WTC11 (cell line): Measurements from ENCODE around the gene PDIA6.

Experiments
- AFF4 ChIP-seq: sonication (generic); formaldehyde crosslinking; IDR thresholded peaks from 2 replicates; pipeline ENCODE4 v1.8.1; 2023; ENCODE audit warnings: mild to moderate bottlenecking, missing genetic modification reagents, borderline replicate concordance
- ATF6 ChIP-seq: sonication (generic); formaldehyde crosslinking; IDR thresholded peaks from 2 replicates; pipeline ENCODE4 v1.8.1; 2023; ENCODE audit warnings: mild to moderate bottlenecking, missing genetic modification reagents
- CREB1 ChIP-seq: sonication (generic); formaldehyde crosslinking; IDR thresholded peaks from 2 replicates; pipeline ENCODE4 v1.8.0; 2023; ENCODE audit warnings: mild to moderate bottlenecking, missing genetic modification reagents
- CREM ChIP-seq: sonication (generic); formaldehyde crosslinking; IDR thresholded peaks from 2 replicates; pipeline ENCODE4 v1.8.1; 2022; ENCODE audit warnings: mild to moderate bottlenecking, missing genetic modification reagents, moderate library complexity
- GABPB1 ChIP-seq: sonication (generic); formaldehyde crosslinking; IDR thresholded peaks from 2 replicates; pipeline ENCODE4 v1.8.1; 2023; ENCODE audit warnings: mild to moderate bottlenecking, missing genetic modification reagents
- IRF2 ChIP-seq: sonication (generic); formaldehyde crosslinking; IDR thresholded peaks from 2 replicates; pipeline ENCODE4 v1.8.0; 2022; ENCODE audit warnings: low read depth, missing genetic modification reagents, borderline replicate concordance
- MAX ChIP-seq: sonication (generic); formaldehyde crosslinking; IDR thresholded peaks from 2 replicates; pipeline ENCODE4 v1.8.0; 2022; ENCODE audit warnings: mild to moderate bottlenecking, missing genetic modification reagents
- MLX ChIP-seq: sonication (generic); formaldehyde crosslinking; IDR thresholded peaks from 2 replicates; pipeline ENCODE4 v1.8.1; 2023; ENCODE audit warnings: mild to moderate bottlenecking, missing genetic modification reagents, moderate library complexity
- MYBL2 ChIP-seq: sonication (generic); formaldehyde crosslinking; IDR thresholded peaks from 2 replicates; pipeline ENCODE4 v1.8.1; 2023; ENCODE audit warnings: mild to moderate bottlenecking, moderate library complexity, missing genetic modification reagents
- TCF7 ChIP-seq: sonication (generic); formaldehyde crosslinking; IDR thresholded peaks from 2 replicates; pipeline ENCODE4 v1.8.0; 2022; ENCODE audit warnings: mild to moderate bottlenecking, low read depth, missing genetic modification reagents, moderate library complexity
- ZSCAN18 ChIP-seq: fragments of 250-450 bp; sonication (Bioruptor Pico); IDR thresholded peaks from 2 replicates; pipeline ENCODE4 v2.1.2; 2022; ENCODE audit warnings: mild to moderate bottlenecking, moderate library complexity
- TF ChIP-seq, protein P1 (sequence below): fragments of 200-600 bp; IDR thresholded peaks from 2 replicates; pipeline ENCODE4 v1.8.0; 2022; ENCODE audit warnings: antibody characterized with exemption

DNA sequence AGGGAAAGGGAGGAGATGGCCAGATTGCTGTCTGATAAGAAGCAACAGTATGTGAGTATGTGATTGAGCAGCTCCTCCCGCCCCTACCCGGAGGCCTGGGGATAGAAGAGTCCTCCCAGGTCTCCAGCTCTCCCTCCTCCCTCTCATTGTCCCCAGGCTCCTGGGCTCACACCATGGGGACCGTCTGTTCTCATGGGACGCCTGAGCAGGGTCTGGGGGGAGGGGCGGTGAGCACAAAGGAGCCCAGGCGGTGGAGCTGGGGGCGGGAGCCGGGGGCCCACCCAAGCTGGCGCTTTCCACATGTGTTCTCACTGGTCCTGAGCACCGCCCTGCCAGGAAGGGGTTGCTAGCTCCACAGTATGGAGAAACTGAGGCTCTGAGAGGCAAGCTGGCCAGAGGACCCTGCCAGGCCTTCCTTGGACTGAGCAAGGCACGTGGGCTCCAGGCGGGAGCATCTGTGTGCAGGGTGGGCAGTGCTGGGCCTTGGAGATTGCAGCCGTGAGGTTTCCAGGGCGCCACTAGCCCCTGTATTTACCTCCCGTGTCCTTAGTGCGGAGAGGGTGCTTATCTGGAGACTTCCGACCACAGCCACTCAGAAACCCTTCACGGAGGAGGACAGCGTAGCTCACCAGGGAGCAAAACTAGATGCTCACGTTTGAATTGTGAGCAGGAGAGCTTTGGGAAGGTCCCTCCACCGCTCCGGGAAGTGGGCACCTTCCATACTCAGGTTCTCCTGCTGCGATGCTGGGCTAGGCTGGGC lies 37.4 kb downstream of the PDIA6 start:
- TF ChIP-seq AFF4 = no peak
- TF ChIP-seq, protein P1, sequence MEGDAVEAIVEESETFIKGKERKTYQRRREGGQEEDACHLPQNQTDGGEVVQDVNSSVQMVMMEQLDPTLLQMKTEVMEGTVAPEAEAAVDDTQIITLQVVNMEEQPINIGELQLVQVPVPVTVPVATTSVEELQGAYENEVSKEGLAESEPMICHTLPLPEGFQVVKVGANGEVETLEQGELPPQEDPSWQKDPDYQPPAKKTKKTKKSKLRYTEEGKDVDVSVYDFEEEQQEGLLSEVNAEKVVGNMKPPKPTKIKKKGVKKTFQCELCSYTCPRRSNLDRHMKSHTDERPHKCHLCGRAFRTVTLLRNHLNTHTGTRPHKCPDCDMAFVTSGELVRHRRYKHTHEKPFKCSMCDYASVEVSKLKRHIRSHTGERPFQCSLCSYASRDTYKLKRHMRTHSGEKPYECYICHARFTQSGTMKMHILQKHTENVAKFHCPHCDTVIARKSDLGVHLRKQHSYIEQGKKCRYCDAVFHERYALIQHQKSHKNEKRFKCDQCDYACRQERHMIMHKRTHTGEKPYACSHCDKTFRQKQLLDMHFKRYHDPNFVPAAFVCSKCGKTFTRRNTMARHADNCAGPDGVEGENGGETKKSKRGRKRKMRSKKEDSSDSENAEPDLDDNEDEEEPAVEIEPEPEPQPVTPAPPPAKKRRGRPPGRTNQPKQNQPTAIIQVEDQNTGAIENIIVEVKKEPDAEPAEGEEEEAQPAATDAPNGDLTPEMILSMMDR = no peak
- no peak for TF ChIP-seq TCF7 (CRISPR knock-in tag)
- no peak for TF ChIP-seq MLX (CRISPR knock-in tag)
- no peak for TF ChIP-seq CREM (CRISPR knock-in tag)
- no peak for TF ChIP-seq GABPB1
- no peak for TF ChIP-seq ZSCAN18 (CRISPR knock-in tag)
- no peak for TF ChIP-seq MYBL2 (CRISPR knock-in tag)
- TF ChIP-seq MAX (CRISPR knock-in tag) = no peak
- TF ChIP-seq ATF6 = no peak
- no peak for TF ChIP-seq IRF2
- TF ChIP-seq CREB1 (CRISPR knock-in tag) = no peak
